ENCODE measurements around the gene GGCX. TPM values are rescaled to one million over a fixed set of nuclear protein-coding genes. Genes with fewer than 3 reads are reported as not detected.

Gene GGCX
- total and polyA plus RNA-seq, 2 of the 4 experiments (the other 2 are of a cell fraction): 35.0 to 39.4 TPM

DNA sequence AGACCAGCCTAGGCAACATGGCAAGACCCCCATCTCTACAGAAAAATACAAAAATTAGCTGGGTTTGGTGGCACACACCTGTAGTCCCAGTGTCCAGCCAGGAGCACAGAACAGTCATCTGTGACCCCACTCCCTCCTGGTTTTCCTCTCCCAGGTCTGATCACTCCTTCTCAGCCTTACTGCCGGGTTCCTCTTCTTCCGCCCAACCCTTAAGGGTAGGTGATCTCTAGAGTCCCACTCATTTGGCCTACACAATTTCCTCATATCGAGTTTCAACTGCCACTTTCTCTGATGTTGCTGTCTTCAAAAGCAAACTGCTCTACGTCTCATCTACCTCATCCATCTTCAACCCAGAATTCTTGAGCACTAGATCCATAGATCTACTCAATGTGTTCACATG is 35.7 kb downstream of the GGCX start:
- peaks cover 13% of the 10 kb centered on the region; the same call in 1 of the 2 replicates for H3K4me1 ChIP-seq (ENCODE audit: control insufficient read depth, insufficient read depth, low read length)
- H3K79me1 ChIP-seq (ENCODE audit: low read depth in 1 of 2, low read length in 2 of 2): no peaks in the 10 kb centered on the region
- H3K27ac ChIP-seq (ENCODE audit: insufficient read depth, low read length): no peak overlapping the region
- no peak overlapping the region for H2BK15ac ChIP-seq (ENCODE audit: low read depth, low read length)
- H2BK120ac ChIP-seq (ENCODE audit: low read depth, low read length): no peak overlapping the region
- in situ Hi-C loops (cut with MboI; ENCODE audit: low sequenced_read_pairs) (no loop called here), dilution Hi-C loops (cut with HindIII; ENCODE audit: low sequenced_read_pairs, unreplicated experiment) (no loop called here), intact Hi-C loops (cut with micrococcal nuclease) (no loop called here)
- H3K9ac ChIP-seq (ENCODE audit: low read depth, low read length): no peak overlapping the region
- H4K20me1 ChIP-seq (ENCODE audit: insufficient read depth, low read length): no peaks in the 10 kb centered on the region
- H2BK20ac ChIP-seq (ENCODE audit: low read depth, low read length): no peak overlapping the region
- H3K4ac ChIP-seq (ENCODE audit: low read depth, low read length): no peak overlapping the region
- no peak overlapping the region for H3K56ac ChIP-seq (ENCODE audit: extremely low read depth, insufficient read depth, low read length)
- H3K36me3 ChIP-seq (ENCODE audit: control insufficient read depth, insufficient read depth, low read length): no peaks in the 10 kb centered on the region
- H3K9me1 ChIP-seq (ENCODE audit: insufficient read depth, low read length): peaks cover 4% of the 10 kb centered on the region; the same call in 1 of the 2 replicates
- 0 out of 2 replicates have a peak overlapping the region, but pooled peaks have one; percentile 13 for H2AK5ac ChIP-seq (ENCODE audit: low read depth, low read length)
- no peak overlapping the region for H3K4me3 ChIP-seq (ENCODE audit: insufficient read depth, low read depth, low read length)
- no peak overlapping the region for H4K5ac ChIP-seq (ENCODE audit: low read depth, low read length)
- no TSS peak for BruUV-seq (replicated peaks)
- no peak overlapping the region for H3K23ac ChIP-seq (ENCODE audit: low read depth, low read length)
- H3K27me3 ChIP-seq (ENCODE audit: control insufficient read depth, insufficient read depth, low read length): no peaks in the 10 kb centered on the region; the same call in 1 of the 2 replicates
- POLR2A ChIA-PET (ENCODE audit: unreplicated experiment): interaction anchor here (0.9 kb wide), 1 partner anchor 13 kb away, joined by 3 read pairs; no protein-coding TSS in a partner anchor
- no peak overlapping the region for H3K4me2 ChIP-seq (ENCODE audit: low read depth, low read length)
- no peak overlapping the region for H4K8ac ChIP-seq (ENCODE audit: low read depth in 2 of 2, low read length in 2 of 2)
- H4K91ac ChIP-seq (ENCODE audit: insufficient read depth, low read depth, low read length): no peak overlapping the region
- no peak overlapping the region for H2AK9ac ChIP-seq (replicated peaks; ENCODE audit: low read depth, low read length, poor library complexity)
- H3K14ac ChIP-seq (replicated peaks; ENCODE audit: low read depth, low read length): no peak overlapping the region
- WGBS, 2 experiments (ENCODE audit: extremely low coverage in 2 of 2, insufficient read length in 1 of 2): 20% methylated on average over 1 of the region's 4 CpGs; no CpG with 5 or more reads in 1 of the 2 experiments
- ATAC-seq (ENCODE audit: low read depth) (no peak), DNase-seq (no peak)
- TF ChIP-seq FOS (IDR thresholded peaks at IDR 0.05; ENCODE audit: low read depth, low read length) (no peak), SMC3 (IDR thresholded peaks at IDR 0.05; ENCODE audit: low read depth, low read length) (no peak), MXI1 (IDR thresholded peaks at IDR 0.05; ENCODE audit: borderline replicate concordance, low read depth, low read length) (no peak), NFE2L2 (IDR thresholded peaks at IDR 0.05; ENCODE audit: low read depth, low read length) (no peak), BHLHE40 (IDR thresholded peaks at IDR 0.05; ENCODE audit: low read depth, low read length) (no peak), RFX5 (IDR thresholded peaks at IDR 0.05; ENCODE audit: low read depth, low read length) (no peak), MAFK (IDR thresholded peaks at IDR 0.05; ENCODE audit: low read depth, low read length) (no peak), MAZ (IDR thresholded peaks at IDR 0.05; ENCODE audit: borderline replicate concordance, low read depth, low read length) (no peak), RCOR1 (IDR thresholded peaks at IDR 0.05; ENCODE audit: insufficient replicate concordance, low read length) (no peak), POLR2A (IDR thresholded peaks at IDR 0.05; ENCODE audit: low read depth, low read length) (no peak), CEBPB (IDR thresholded peaks at IDR 0.05; ENCODE audit: low read depth, low read length) (no peak), RAD21 (IDR thresholded peaks at IDR 0.05; ENCODE audit: low read length) (no peak)
- TF ChIP-seq, protein P1, sequence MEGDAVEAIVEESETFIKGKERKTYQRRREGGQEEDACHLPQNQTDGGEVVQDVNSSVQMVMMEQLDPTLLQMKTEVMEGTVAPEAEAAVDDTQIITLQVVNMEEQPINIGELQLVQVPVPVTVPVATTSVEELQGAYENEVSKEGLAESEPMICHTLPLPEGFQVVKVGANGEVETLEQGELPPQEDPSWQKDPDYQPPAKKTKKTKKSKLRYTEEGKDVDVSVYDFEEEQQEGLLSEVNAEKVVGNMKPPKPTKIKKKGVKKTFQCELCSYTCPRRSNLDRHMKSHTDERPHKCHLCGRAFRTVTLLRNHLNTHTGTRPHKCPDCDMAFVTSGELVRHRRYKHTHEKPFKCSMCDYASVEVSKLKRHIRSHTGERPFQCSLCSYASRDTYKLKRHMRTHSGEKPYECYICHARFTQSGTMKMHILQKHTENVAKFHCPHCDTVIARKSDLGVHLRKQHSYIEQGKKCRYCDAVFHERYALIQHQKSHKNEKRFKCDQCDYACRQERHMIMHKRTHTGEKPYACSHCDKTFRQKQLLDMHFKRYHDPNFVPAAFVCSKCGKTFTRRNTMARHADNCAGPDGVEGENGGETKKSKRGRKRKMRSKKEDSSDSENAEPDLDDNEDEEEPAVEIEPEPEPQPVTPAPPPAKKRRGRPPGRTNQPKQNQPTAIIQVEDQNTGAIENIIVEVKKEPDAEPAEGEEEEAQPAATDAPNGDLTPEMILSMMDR (conservative IDR thresholded peaks at IDR 0.05; ENCODE audit: low read depth, low read length): no peak
- TF ChIP-seq, protein P2, sequence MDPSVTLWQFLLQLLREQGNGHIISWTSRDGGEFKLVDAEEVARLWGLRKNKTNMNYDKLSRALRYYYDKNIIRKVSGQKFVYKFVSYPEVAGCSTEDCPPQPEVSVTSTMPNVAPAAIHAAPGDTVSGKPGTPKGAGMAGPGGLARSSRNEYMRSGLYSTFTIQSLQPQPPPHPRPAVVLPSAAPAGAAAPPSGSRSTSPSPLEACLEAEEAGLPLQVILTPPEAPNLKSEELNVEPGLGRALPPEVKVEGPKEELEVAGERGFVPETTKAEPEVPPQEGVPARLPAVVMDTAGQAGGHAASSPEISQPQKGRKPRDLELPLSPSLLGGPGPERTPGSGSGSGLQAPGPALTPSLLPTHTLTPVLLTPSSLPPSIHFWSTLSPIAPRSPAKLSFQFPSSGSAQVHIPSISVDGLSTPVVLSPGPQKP (IDR thresholded peaks at IDR 0.05; ENCODE audit: borderline replicate concordance, low read depth, low read length): no peak
- TF ChIP-seq, protein P3, sequence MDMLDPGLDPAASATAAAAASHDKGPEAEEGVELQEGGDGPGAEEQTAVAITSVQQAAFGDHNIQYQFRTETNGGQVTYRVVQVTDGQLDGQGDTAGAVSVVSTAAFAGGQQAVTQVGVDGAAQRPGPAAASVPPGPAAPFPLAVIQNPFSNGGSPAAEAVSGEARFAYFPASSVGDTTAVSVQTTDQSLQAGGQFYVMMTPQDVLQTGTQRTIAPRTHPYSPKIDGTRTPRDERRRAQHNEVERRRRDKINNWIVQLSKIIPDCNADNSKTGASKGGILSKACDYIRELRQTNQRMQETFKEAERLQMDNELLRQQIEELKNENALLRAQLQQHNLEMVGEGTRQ (IDR thresholded peaks at IDR 0.05; ENCODE audit: low read depth, low read length): no peak
- H2AFZ ChIP-seq (replicated peaks; ENCODE audit: low read length, poor library complexity): no peak overlapping the region
- CTCF ChIA-PET: no interaction called here
- H3K18ac ChIP-seq (ENCODE audit: low read depth, low read length): no peak overlapping the region
- H3K9me3 ChIP-seq (ENCODE audit: control insufficient read depth, insufficient read depth, low read length): no peaks in the 10 kb centered on the region
- H2BK5ac ChIP-seq (ENCODE audit: low read depth, low read length, poor library complexity, severe bottlenecking): no peak overlapping the region

Measured in IMR-90 (cell line).